HCT116 (cell line): Measurements from ENCODE around the gene CORO6.

ENCODE experiments used
- CTCF ChIP-seq, 3 experiments: fragments of 200-600 bp in 1 of 3; sonication (generic) in 1 of 3; IDR thresholded peaks in 2 of 3; conservative IDR thresholded peaks in 1 of 3; 2 replicates each; pipeline ENCODE4 v1.5.1; 2012 to 2017; ENCODE audit warnings: low read depth in 2 of 3, low read length in 2 of 3, antibody characterized with exemption in 1 of 3, borderline replicate concordance in 1 of 3, control low read depth in 1 of 3, mild to moderate bottlenecking in 1 of 3, mixed read lengths in 1 of 3, mixed run types in 1 of 3, moderate library complexity in 1 of 3; ENCODE audit not compliant: insufficient read depth in 1 of 3
- EZH2 ChIP-seq: fragments of 200-600 bp; sonication (generic); IDR thresholded peaks from 2 replicates; pipeline ENCODE4 v1.6.1; 2017; ENCODE audit warnings: antibody characterized with exemption, mixed run types
- JUND ChIP-seq: IDR thresholded peaks from 2 replicates; pipeline ENCODE4 v1.6.1; 2012
- MAX ChIP-seq: IDR thresholded peaks from 2 replicates; pipeline ENCODE4 v1.6.1; 2012
- POLR2A ChIP-seq: IDR thresholded peaks from 2 replicates; pipeline ENCODE4 v1.7.0; 2011; ENCODE audit warnings: borderline replicate concordance; ENCODE audit not compliant: insufficient read depth, insufficient read length; ENCODE audit errors: extremely low read depth
- REST ChIP-seq: IDR thresholded peaks from 2 replicates; pipeline ENCODE4 v1.6.1; 2012; ENCODE audit warnings: low read depth
- SRF ChIP-seq: IDR thresholded peaks from 2 replicates; pipeline ENCODE4 v1.6.1; 2012; ENCODE audit warnings: low read depth
- YY1 ChIP-seq: IDR thresholded peaks from 2 replicates; pipeline ENCODE4 v1.6.1; 2011; ENCODE audit warnings: low read length, low read depth, moderate library complexity, mild to moderate bottlenecking; ENCODE audit not compliant: insufficient replicate concordance; ENCODE audit errors: extremely low read depth
- ZNF274 ChIP-seq: fragments of 200-500 bp; sonication (Bioruptor generic); IDR thresholded peaks from 2 replicates; pipeline ENCODE4 v1.6.1; 2014; ENCODE audit warnings: mild to moderate bottlenecking, low read depth, low read length, inconsistent platforms

GRCh38 chr17:29640413-29640812 lies 17.7 kb upstream of the CORO6 start:
- TF ChIP-seq REST (no peak), CTCF (IDR thresholded peaks at IDR 0.05 in 2 of 3, conservative IDR thresholded peaks at IDR 0.05 in 1 of 3; ENCODE audit: borderline replicate concordance in 1 of 3, insufficient read depth in 1 of 3, low read depth in 2 of 3, low read length in 2 of 3) (no peak), EZH2 (no peak), POLR2A (no peak), YY1 (no peak), SRF (no peak), JUND (no peak), MAX (no peak), ZNF274 (no peak)
